OCI-LY7 (cell line): ENCODE data around the gene ZBTB49. TPM values are rescaled to one million over a fixed set of nuclear protein-coding genes. Genes with fewer than 3 reads are reported as not detected.

Experiments
- BruUV-seq: library from RNA; stranded (reverse); fragments of 400-500 nt; replicated peaks from 2 replicates; lab custom pipeline; 2021; lab: Mats Ljungman, UMichigan
- CTCF ChIA-PET: fragments of 300-600 bp; sonication (Branson Sonifier 250); formaldehyde crosslinking; loops from one replicate; lab custom pipeline; 2022; ENCODE audit warnings: antibody characterized with exemption; ENCODE audit not compliant: unreplicated experiment; lab: Charles Lee
- POLR2A ChIA-PET: fragments of 300-600 bp; sonication (Branson Sonifier 250); formaldehyde crosslinking; loops from one replicate; lab custom pipeline; 2022; ENCODE audit warnings: antibody characterized with exemption; lab: Charles Lee
- DNase-seq: peaks from one replicate; pipeline ENCODE4 v3.0.0-alpha.2; 2015; ENCODE audit warnings: low spot score
- H2AFZ ChIP-seq: fragments of 200-600 bp; sonication (generic), shearing (Covaris generic); 2 replicates; pipeline ENCODE4 v1.6.1; 2014; ENCODE audit warnings: mild to moderate bottlenecking, antibody characterized with exemption, low read length, moderate library complexity
- H3K27ac ChIP-seq: fragments of 200-600 bp; sonication (generic); 2 replicates; pipeline ENCODE4 v1.5.1; 2014; ENCODE audit warnings: mixed run types, low read depth, mild to moderate bottlenecking, moderate library complexity, low read length, inconsistent platforms; ENCODE audit not compliant: poor library complexity, severe bottlenecking
- H3K36me3 ChIP-seq: fragments of 200-600 bp; sonication (generic); 2 replicates; pipeline ENCODE4 v1.6.1; 2014; ENCODE audit warnings: mild to moderate bottlenecking, antibody characterized with exemption, low read length, moderate library complexity, mixed read lengths; ENCODE audit not compliant: insufficient read depth
- H3K4me1 ChIP-seq: fragments of 200-600 bp; sonication (generic); 2 replicates; pipeline ENCODE4 v1.5.1; 2014; ENCODE audit warnings: mild to moderate bottlenecking, low read length; ENCODE audit not compliant: insufficient read depth, poor library complexity, severe bottlenecking
- H3K4me2 ChIP-seq: fragments of 200-600 bp; sonication (generic); 2 replicates; pipeline ENCODE4 v1.6.1; 2014; ENCODE audit warnings: mild to moderate bottlenecking, low read length
- H3K4me3 ChIP-seq: fragments of 200-600 bp; sonication (generic); 2 replicates; pipeline ENCODE4 v1.5.1; 2014; ENCODE audit warnings: mild to moderate bottlenecking, low read depth, low read length; ENCODE audit not compliant: poor library complexity, severe bottlenecking
- H3K79me2 ChIP-seq: fragments of 200-600 bp; sonication (generic); 2 replicates; pipeline ENCODE4 v1.6.1; 2016; ENCODE audit warnings: low read depth, mild to moderate bottlenecking, low read length, moderate library complexity, mixed read lengths; ENCODE audit not compliant: insufficient read depth
- H3K9me2 ChIP-seq: fragments of 200-600 bp; sonication (generic); 2 replicates; pipeline ENCODE4 v1.6.1; 2016; ENCODE audit warnings: mild to moderate bottlenecking, low read length, mixed read lengths; ENCODE audit not compliant: insufficient read depth
- H3K9me3 ChIP-seq: fragments of 200-600 bp; sonication (generic); 2 replicates; pipeline ENCODE4 v1.6.1; 2014; ENCODE audit warnings: mild to moderate bottlenecking, mixed run types, low read length, mixed read lengths
- H4K20me1 ChIP-seq: fragments of 200-600 bp; sonication (generic); 2 replicates; pipeline ENCODE4 v1.6.1; 2014; ENCODE audit warnings: mild to moderate bottlenecking, antibody characterized with exemption, low read length, moderate library complexity, mixed read lengths; ENCODE audit not compliant: insufficient read depth
- EZH2phosphoT487 ChIP-seq: fragments of 200-600 bp; sonication (generic); IDR thresholded peaks from 2 replicates; pipeline ENCODE4 v1.6.1; 2018; ENCODE audit warnings: low read depth, borderline replicate concordance, mild to moderate bottlenecking, mixed run types, antibody characterized with exemption, low read length, moderate library complexity, mixed read lengths
- intact Hi-C: fragments of 100-400 bp; cut with micrococcal nuclease; formaldehyde crosslinking; loops from one replicate; pipeline ENCODE4 v1.10.0; 2022; ENCODE audit not compliant: unreplicated experiment
- total RNA-seq, 2 experiments: library from RNA; depleted of rRNA in 1 of 2; stranded (reverse); fragments of >200 nt in 1 of 2; shearing (Covaris generic) in 1 of 2; gene quantifications; 2 replicates each; pipeline ENCODE4 v1.2.3, GENCODE V29; 2014 to 2022
- TF ChIP-seq, protein P1 (sequence below): fragments of 200-600 bp; sonication (generic); conservative IDR thresholded peaks from 2 replicates; pipeline ENCODE4 v1.5.1; 2014; ENCODE audit warnings: mild to moderate bottlenecking, antibody characterized with exemption, low read length, moderate library complexity, mixed read lengths

ZBTB49 gene
- total RNA-seq, 2 experiments from 2014 or later = 6.5 to 8.7 TPM

- intact Hi-C loops = no loop called here
- Histone ChIP-seq H4K20me1 (no peaks in the 10 kb centered on the region), H3K4me2 (no peak overlapping the region), H2AFZ (no peak overlapping the region), H3K36me3 (peaks cover 40% of the 10 kb centered on the region), H3K79me2 (no peaks in the 10 kb centered on the region), H3K4me3 (no peak overlapping the region), H3K9me3 (no peaks in the 10 kb centered on the region), H3K9me2 (no peaks in the 10 kb centered on the region), H3K27ac (no peak overlapping the region), H3K4me1 (peaks cover 12% of the 10 kb centered on the region)
- no peak for DNase-seq
- BruUV-seq = no TSS peak
- ChIA-PET CTCF (no interaction called here), POLR2A (interaction anchor here (1.1 to 1.7 kb wide), 2 partner anchors 10 to 11 kb away, joined by 5 to 6 read pairs; no protein-coding TSS in a partner anchor)
- no peak for TF ChIP-seq EZH2phosphoT487
- TF ChIP-seq, protein P1, sequence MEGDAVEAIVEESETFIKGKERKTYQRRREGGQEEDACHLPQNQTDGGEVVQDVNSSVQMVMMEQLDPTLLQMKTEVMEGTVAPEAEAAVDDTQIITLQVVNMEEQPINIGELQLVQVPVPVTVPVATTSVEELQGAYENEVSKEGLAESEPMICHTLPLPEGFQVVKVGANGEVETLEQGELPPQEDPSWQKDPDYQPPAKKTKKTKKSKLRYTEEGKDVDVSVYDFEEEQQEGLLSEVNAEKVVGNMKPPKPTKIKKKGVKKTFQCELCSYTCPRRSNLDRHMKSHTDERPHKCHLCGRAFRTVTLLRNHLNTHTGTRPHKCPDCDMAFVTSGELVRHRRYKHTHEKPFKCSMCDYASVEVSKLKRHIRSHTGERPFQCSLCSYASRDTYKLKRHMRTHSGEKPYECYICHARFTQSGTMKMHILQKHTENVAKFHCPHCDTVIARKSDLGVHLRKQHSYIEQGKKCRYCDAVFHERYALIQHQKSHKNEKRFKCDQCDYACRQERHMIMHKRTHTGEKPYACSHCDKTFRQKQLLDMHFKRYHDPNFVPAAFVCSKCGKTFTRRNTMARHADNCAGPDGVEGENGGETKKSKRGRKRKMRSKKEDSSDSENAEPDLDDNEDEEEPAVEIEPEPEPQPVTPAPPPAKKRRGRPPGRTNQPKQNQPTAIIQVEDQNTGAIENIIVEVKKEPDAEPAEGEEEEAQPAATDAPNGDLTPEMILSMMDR = no peak
Observed at GRCh38 chr4:4306920-4307319, 16.9 kb downstream of the ZBTB49 start.

DNA sequence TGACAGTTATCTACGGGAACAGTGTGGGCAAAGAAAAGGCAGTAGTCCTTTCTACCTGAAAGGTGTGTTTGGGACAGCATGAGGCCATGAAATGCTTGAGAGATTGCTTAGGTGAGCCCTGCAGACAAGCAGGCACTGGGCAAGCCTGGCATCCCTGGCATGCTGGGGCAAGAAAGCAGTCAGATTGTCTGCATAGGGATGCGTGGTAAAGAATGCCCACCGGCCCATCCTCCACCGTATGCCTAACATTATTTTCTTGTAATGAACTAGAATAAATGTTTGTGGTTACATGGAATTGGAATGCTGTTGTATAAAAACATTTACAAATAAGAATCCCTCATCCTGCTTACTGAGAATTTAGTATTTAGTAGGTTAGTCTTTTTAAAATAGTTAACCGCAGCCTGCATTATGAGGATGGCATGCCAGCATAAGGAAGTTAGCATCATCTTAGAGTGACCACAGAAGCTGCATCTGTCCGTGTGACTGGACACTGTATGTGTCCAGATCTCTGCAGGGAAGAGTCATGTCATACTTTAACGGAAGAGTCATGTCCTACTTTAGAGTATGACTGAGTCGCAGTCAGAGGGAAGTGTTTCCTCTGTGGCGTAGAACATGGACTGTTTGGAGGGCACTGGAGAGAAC, 18.9 kb downstream of the ZBTB49 start:
- Histone ChIP-seq H2AFZ (no peak overlapping the region), H3K79me2 (no peaks in the 10 kb centered on the region), H3K9me2 (no peaks in the 10 kb centered on the region), H3K9me3 (no peaks in the 10 kb centered on the region), H4K20me1 (no peaks in the 10 kb centered on the region), H3K36me3 (peaks cover 30% of the 10 kb centered on the region; the same call in 1 of the 2 replicates), H3K4me3 (no peak overlapping the region), H3K4me1 (peaks cover 13% of the 10 kb centered on the region), H3K4me2 (no peak overlapping the region), H3K27ac (no peak overlapping the region)
- TF ChIP-seq, protein P1 = no peak
- no peak for TF ChIP-seq EZH2phosphoT487
- no TSS peak for BruUV-seq
- CTCF ChIA-PET = interaction anchor here (0.8 kb wide), 1 partner anchor 20 kb away, joined by 3 read pairs; no protein-coding TSS in a partner anchor
- intact Hi-C loops = no loop called here
- POLR2A ChIA-PET = no interaction called here
- no peak for DNase-seq

DNA sequence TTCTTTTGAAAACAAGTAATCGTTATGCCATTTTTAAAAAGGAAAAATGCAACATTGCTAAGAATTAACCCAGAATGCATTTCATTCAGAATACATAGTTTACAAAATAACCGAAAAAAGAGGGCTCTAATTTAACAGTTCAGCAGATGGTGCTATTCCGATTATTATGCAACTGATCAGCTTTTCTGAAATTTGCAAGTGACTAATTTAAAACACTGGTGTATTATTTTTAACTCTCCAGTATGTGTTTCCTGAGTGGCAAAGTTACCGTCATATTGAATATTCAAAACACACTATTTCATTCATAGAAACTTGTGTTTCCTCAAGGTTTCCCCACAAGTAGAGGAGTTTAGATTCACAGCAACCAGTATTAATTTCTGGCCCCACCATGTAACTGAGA, 21.1 kb downstream of the ZBTB49 start:
- DNase-seq = no peak
- Histone ChIP-seq H3K27ac (no peak overlapping the region), H3K4me3 (no peak overlapping the region), H3K9me2 (no peaks in the 10 kb centered on the region), H3K4me1 (peaks cover 32% of the 10 kb centered on the region), H3K36me3 (peaks cover 21% of the 10 kb centered on the region; the same call in 1 of the 2 replicates), H2AFZ (no peak overlapping the region; the same call in 1 of the 2 replicates), H3K79me2 (no peaks in the 10 kb centered on the region), H4K20me1 (no peaks in the 10 kb centered on the region), H3K4me2 (peak overlapping the region; percentile 8; the same call in 1 of the 2 replicates), H3K9me3 (no peaks in the 10 kb centered on the region)
- TF ChIP-seq, protein P1 = peak; percentile 55; the same call in 1 of the 2 replicates
- no peak for TF ChIP-seq EZH2phosphoT487
- POLR2A ChIA-PET = no interaction called here
- intact Hi-C loops = no loop called here
- CTCF ChIA-PET = no interaction called here
- BruUV-seq = no TSS peak
